ENCODE data around the gene THSD4.

THSD4 gene

DNA sequence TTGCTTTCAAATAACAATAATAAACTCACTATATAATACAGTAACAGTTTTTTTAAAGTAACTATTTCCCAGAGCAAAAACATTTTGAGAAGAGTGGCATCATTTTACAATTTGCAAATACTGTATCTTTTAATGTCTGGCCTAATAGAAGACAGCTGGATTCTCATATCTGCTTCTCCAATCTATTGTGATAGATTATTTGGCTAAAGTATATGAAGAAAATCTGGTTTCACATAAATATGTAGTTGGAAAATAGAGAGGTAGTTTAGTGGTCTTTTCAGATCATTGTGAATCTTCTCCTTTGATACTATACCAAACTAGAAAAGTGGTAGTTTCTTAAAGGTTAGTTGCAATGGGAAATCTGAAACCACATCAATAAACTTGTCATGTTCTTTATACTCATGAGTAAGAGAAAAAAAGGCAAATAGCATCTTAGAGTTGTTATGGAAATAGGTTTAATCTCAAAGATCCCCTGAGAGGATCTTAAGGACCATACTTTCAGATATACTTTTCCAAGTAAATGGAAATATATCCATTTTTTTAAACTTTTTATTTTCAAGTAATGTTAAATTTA lies 570.2 kb downstream of the THSD4 start:
- H3K4me3 ChIP-seq (IDR thresholded peaks at IDR 0.05; ENCODE audit: insufficient read depth, low read depth, low read length), result no peak overlapping the region
- H3K36me3 ChIP-seq (ENCODE audit: insufficient read depth), result no peaks in the 10 kb centered on the region
- H3K79me2 ChIP-seq (ENCODE audit: insufficient read depth, low read depth), result no peaks in the 10 kb centered on the region
- no peak overlapping the region for H3K9ac ChIP-seq
- H4K20me1 ChIP-seq (ENCODE audit: insufficient read depth), result no peaks in the 10 kb centered on the region
- H3K27ac ChIP-seq, result no peak overlapping the region
- H2AFZ ChIP-seq (ENCODE audit: low read depth), result no peak overlapping the region
- H3K4me1 ChIP-seq (ENCODE audit: low read depth, poor library complexity, severe bottlenecking), result no peaks in the 10 kb centered on the region
- TF ChIP-seq, protein P1, sequence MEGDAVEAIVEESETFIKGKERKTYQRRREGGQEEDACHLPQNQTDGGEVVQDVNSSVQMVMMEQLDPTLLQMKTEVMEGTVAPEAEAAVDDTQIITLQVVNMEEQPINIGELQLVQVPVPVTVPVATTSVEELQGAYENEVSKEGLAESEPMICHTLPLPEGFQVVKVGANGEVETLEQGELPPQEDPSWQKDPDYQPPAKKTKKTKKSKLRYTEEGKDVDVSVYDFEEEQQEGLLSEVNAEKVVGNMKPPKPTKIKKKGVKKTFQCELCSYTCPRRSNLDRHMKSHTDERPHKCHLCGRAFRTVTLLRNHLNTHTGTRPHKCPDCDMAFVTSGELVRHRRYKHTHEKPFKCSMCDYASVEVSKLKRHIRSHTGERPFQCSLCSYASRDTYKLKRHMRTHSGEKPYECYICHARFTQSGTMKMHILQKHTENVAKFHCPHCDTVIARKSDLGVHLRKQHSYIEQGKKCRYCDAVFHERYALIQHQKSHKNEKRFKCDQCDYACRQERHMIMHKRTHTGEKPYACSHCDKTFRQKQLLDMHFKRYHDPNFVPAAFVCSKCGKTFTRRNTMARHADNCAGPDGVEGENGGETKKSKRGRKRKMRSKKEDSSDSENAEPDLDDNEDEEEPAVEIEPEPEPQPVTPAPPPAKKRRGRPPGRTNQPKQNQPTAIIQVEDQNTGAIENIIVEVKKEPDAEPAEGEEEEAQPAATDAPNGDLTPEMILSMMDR (conservative IDR thresholded peaks at IDR 0.05; ENCODE audit: low read depth, low read length), result no peak
- no peaks in the 10 kb centered on the region for H3K27me3 ChIP-seq (ENCODE audit: insufficient read depth, low read depth)
- H3K4me2 ChIP-seq, result no peak overlapping the region

GRCh38 chr15:71686221-71687050 lies 571.2 kb downstream of the THSD4 start:
- no peaks in the 10 kb centered on the region for H3K4me1 ChIP-seq (ENCODE audit: low read depth, poor library complexity, severe bottlenecking)
- H3K4me2 ChIP-seq, result no peak overlapping the region
- H3K27ac ChIP-seq, result no peak overlapping the region

DNA sequence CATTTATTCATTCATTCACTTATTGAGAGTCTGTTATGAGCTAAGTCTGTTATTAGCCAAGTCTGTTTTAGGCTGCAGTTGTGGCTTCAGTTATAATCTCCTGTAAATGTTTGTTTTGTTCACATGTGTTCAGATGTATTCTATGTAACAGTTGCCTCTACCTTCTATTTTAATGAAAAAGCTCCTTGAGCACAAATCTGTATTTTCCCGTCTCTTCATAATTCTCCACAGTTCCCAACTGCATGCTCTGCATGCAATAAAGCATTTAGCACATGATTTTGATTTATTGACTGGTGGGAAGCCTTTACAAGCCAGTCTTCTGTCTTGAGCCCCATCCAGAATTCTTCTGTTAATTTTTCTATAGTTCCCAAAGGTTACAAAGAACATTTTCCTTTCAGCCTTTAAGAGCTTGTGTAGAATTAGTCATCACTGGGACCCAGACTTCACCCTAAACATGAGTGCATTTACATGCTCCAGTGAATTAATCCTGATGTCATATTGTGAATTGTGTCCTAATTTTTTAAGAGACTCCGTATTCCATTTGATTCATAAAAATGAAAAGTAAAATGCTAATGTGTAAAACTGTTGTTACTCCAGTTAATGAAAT lies 572.7 kb downstream of the THSD4 start:
- no peaks in the 10 kb centered on the region for H3K79me2 ChIP-seq (ENCODE audit: insufficient read depth, low read depth)
- TF ChIP-seq, protein P1 (conservative IDR thresholded peaks at IDR 0.05; ENCODE audit: low read depth, low read length), result no peak
- H3K4me2 ChIP-seq, result no peak overlapping the region
- no peaks in the 10 kb centered on the region for H3K4me1 ChIP-seq (ENCODE audit: low read depth, poor library complexity, severe bottlenecking)
- H3K9ac ChIP-seq, result no peak overlapping the region
- H4K20me1 ChIP-seq (ENCODE audit: insufficient read depth), result no peaks in the 10 kb centered on the region
- no peaks in the 10 kb centered on the region for H3K36me3 ChIP-seq (ENCODE audit: insufficient read depth)
- H3K4me3 ChIP-seq (IDR thresholded peaks at IDR 0.05; ENCODE audit: insufficient read depth, low read depth, low read length), result no peak overlapping the region
- H3K27me3 ChIP-seq (ENCODE audit: insufficient read depth, low read depth), result no peaks in the 10 kb centered on the region
- H3K27ac ChIP-seq, result no peak overlapping the region
- no peak overlapping the region for H2AFZ ChIP-seq (ENCODE audit: low read depth)

More at GRCh38 chr15:71686221-71687050, 571.2 kb downstream of the THSD4 start:
- Histone ChIP-seq H2AFZ (ENCODE audit: low read depth) (no peak overlapping the region), H3K4me3 (IDR thresholded peaks at IDR 0.05; ENCODE audit: insufficient read depth, low read depth, low read length) (no peak overlapping the region), H3K36me3 (ENCODE audit: insufficient read depth) (no peaks in the 10 kb centered on the region), H4K20me1 (ENCODE audit: insufficient read depth) (no peaks in the 10 kb centered on the region), H3K27me3 (ENCODE audit: insufficient read depth, low read depth) (no peaks in the 10 kb centered on the region), H3K9ac (no peak overlapping the region), H3K79me2 (ENCODE audit: insufficient read depth, low read depth) (no peaks in the 10 kb centered on the region)
- TF ChIP-seq, protein P1 (conservative IDR thresholded peaks at IDR 0.05; ENCODE audit: low read depth, low read length), result no peak

GRCh38 chr15:71688509-71689094 lies 573.3 kb downstream of the THSD4 start:
- no peaks in the 10 kb centered on the region for H3K79me2 ChIP-seq (ENCODE audit: insufficient read depth, low read depth)
- H4K20me1 ChIP-seq (ENCODE audit: insufficient read depth), result no peaks in the 10 kb centered on the region
- no peak overlapping the region for H3K4me2 ChIP-seq
- no peak overlapping the region for H3K27ac ChIP-seq
- no peak overlapping the region for H3K9ac ChIP-seq
- no peaks in the 10 kb centered on the region for H3K4me1 ChIP-seq (ENCODE audit: low read depth, poor library complexity, severe bottlenecking)
- no peak overlapping the region for H2AFZ ChIP-seq (ENCODE audit: low read depth)
- no peaks in the 10 kb centered on the region for H3K27me3 ChIP-seq (ENCODE audit: insufficient read depth, low read depth)
- no peaks in the 10 kb centered on the region for H3K36me3 ChIP-seq (ENCODE audit: insufficient read depth)
- H3K4me3 ChIP-seq (IDR thresholded peaks at IDR 0.05; ENCODE audit: insufficient read depth, low read depth, low read length), result no peak overlapping the region
- TF ChIP-seq, protein P1 (conservative IDR thresholded peaks at IDR 0.05; ENCODE audit: low read depth, low read length), result no peak
